Activated effector memory CD4-positive, alpha-beta T cell treated with Interleukin-2 at 50 U/mL for 16 hours (primary cell): Measurements from ENCODE around the gene LRRC52.
"Not testable (repeated sequence)": the region's sequence is repeated elsewhere in the genome, so short reads cannot be mapped to it uniquely, and the experiment has no call there.

Experiments
- DNase-seq: peaks from one replicate; pipeline ENCODE4 v3.0.0-alpha.2; 2020

Gene LRRC52

DNA sequence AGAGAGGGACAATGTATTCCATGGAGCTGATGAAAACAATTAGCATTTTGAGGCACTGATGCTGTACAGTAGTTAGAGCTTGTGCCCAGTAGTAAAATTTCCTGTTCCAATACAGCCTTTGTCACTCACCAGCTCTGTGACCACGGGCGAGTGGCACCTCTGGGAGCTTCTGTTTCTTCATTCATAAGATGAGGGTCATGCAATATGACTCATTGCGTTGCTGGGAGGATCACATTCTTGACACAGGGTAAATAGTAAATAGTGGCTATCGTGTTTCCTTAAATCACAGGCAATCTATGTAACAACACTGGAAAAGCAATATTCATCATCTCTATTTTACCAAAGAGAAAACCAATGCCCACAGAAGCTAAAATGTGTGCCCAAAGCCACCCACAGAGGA is 4.5 kb upstream of the LRRC52 start:
- no peak for DNase-seq

DNA sequence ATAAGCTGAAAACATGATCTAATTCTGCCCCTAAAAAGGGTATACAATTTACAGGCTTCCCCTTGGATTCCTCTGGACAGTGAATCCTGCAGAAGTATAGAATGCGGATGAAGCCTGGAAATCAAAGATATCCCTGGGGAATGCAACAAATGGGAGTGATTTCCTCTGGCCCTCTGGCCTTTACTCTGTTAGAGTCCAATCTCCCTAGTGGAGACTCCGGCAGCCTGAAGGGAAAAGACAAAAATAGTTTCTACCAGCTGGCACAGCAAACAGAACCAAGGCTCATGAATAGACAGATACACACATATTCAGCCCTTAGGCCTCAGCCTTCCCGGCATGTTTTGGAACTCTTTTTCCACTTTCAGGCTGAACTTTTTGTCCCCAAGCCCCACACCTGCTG is 3.9 kb upstream of the LRRC52 start:
- DNase-seq = no peak

DNA sequence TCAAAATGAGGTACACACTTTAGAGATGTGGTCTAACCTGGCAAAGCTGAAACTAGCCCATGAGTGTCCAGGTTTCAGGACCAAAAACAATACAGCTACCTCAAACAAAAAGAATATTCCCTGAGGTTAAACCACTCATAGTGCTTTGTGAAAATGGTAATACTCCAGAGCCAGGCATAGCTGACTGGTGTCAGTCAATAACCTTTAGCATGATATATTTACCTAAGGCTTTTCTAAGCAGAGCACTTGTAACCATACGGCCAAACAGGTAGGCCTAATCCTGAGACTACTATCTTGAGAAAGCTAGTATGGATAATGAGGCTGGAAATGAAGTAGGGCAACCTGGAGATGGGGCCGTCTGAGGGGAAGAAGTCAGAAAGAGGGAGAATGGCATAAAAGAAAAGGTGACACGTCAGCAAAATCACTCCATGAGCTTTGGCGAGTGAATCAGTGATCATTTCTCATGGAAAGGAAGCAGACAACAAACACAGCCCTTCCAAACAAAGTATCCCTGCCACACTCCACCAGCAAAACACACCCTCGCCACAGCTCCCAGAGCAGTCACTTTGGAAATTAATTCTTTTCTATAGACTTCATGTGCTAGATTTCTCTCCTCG is 1.7 kb upstream of the LRRC52 start:
- no peak for DNase-seq

DNA sequence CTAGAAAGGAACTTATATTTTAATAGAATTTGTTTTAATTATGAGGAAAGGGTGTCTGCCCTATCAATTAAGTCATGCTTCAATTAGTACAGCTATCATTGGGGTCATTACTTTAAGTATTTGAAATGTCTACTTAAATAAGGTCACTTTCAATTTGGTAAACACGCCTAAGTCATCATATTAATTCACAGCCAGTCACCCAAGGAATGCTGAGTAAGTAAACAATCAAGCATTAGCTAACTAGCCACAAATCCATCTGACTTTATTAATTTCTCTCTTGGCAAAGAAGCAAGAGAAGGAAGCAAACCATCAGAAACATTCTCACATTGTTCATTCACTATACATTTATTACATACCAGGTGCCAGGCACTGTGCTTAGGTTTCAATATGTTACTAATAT is 1.2 kb upstream of the LRRC52 start:
- DNase-seq = no peak

DNA sequence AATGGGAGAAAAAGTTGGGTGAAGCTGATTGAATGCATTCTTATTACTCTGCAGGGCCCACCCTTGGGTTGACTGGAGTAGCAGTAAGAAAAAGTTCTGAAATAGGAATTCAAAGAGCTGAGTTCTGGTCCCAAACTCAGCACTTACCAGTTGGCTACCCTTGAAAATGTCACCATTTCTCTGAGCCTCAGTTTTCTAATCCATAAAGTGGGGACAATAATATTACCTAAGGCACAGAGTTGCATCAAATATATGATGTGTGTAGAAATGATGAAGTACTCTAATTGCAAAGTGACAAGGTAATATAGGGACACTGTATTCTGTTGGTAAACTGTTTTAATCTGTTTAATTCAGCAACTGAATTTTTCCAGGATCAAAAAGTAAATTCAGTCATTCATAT is 1.2 kb downstream of the LRRC52 start:
- DNase-seq = no peak

DNA sequence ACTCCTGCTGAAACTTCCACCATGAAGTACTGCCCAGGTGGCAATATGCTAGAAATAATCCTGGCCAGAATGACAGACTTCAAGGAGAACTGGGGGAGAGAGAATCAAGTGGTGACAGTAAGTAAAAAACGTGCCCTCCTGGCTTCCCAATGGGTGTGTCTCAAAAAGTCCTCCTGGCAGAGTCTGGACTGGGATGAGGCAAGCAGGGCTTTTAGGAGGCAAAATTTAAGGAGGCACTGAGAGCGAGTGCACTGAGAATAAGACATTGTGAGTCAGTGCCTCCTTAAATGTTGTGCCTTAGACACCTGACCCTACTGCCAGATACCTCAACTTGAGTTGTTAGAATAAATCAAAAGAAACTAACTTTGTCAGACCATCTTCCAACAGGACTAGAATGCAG is 2.2 kb downstream of the LRRC52 start:
- DNase-seq = no peak

DNA sequence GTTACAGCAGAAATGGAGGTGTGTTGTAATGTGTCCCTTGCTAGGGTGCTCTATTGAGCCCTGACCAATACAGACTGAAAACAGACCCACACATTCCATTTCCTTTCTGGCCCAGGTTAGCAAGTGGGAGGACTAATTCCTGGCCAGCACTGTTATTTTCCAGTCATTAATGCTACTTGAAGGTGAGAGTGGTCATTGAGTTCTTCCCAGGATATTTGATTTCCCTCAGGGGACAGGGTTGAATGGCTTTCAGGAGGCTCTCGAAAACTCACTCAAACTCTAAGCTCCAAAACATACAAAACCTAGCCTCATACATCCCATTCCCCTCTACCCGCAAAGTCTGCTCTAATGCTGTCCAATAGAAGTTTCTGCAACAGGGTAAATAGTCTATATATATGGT is 6.2 kb downstream of the LRRC52 start:
- DNase-seq = no peak

DNA sequence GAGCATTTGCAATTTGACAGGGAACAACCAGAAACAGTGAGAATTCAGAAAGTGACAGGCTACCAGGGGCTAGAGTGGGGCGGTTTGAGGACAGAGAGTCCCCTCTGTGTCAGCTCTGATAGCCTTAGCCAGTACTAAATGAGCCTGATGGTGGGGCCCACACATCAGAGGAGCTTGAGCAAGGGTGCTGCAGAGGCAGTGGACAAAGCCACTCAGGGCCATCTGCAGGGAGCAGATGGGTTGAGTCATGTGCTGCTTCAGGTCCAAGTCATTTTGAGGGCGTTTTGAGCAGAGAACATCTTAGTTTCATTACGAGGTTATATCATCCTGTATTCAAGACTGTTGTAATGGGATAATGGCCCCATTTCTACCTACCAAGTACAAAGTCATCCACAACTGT is 7.7 kb downstream of the LRRC52 start:
- no peak for DNase-seq

DNA sequence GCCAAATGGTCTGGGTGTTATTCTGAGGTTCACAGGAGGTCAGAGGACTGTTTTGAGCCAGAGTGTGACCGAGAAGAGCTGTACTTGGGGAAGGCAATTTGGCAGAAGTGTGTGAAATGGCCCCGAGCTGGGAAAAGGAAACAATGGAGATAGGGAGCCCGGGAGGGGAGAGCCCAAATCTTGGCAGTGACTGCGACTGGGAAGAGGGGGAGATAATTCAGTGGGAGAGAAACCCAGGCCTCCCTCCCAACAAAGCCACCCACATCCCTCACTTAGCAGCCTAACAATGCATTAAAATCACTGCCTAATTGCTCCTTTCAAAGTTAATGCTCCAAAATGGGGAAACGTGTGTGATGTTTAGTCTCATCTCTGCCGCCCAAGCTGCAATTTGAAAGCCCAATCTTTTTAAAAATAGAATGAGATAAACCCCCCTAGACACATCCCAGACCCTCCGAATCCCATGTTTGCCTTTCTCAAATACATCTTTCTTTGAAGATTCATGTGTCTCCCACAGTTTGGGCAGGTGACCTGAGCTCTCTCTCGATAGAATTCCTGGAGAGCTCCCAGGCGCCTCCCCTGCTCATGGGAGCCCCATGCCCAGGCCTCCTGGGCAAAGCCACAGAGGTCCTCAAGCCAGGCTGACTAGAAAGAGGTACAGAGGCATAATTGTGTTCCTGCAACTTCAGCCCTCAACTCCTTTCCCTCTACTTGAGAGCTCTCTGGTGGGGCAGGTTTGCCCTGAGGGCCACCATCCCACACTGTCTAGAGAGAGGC is 17.3 kb downstream of the LRRC52 start:
- DNase-seq = no peak

DNA sequence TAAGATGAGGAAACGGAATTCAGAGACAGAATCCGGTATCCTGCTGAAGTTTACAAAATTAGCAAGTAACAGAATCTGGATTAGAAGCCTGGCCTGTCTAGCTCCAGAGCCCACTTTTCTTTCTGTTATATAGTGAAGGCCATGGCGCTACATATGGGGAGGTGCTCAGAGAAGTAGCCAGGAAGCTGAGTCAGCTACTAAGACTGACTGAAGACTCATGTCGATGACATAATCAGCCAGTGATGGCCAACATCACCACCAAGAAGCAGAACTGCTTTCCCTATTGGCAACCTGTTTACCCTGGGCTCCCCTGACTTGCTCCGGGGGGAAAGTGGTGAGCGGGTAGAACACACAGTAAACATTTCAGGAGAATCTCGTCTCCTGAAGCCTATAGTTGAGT is 18.8 kb downstream of the LRRC52 start:
- DNase-seq = no peak

DNA sequence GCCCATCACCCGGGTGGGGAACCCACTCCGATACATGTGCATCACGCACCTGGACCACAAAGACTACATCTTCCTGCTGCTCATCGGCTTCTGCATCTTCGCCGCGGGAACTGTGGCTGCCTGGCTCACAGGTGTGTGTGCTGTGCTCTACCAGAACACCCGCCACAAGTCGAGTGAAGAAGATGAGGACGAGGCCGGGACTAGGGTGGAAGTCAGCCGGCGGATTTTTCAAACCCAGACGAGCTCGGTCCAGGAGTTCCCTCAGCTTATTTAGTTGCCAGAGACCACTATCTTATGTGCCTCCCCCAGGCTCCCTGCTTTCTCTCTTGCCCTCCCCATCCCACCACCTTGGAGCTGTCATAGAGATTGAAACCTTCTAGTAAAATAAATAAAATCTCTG is 19.8 kb downstream of the LRRC52 start:
- no peak for DNase-seq

DNA sequence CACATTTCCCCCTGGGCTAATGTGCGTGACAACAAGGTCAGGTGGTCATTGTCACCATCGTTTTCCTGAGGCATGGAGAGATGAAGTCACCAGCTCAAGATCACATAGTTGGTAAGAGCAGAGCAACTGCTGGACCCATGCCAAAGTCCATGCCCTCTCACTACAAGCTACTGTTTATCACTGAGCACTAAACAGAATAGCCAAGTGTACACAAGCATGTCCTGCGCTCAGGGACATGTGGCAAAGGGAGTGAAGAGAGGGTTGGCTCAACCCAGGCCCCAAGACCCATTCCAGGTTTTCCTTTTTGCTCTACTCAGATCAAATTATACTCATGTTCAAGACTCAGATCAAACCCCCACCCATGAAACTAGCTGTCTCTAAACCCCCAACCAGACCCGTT is 20.8 kb downstream of the LRRC52 start:
- no peak for DNase-seq

DNA sequence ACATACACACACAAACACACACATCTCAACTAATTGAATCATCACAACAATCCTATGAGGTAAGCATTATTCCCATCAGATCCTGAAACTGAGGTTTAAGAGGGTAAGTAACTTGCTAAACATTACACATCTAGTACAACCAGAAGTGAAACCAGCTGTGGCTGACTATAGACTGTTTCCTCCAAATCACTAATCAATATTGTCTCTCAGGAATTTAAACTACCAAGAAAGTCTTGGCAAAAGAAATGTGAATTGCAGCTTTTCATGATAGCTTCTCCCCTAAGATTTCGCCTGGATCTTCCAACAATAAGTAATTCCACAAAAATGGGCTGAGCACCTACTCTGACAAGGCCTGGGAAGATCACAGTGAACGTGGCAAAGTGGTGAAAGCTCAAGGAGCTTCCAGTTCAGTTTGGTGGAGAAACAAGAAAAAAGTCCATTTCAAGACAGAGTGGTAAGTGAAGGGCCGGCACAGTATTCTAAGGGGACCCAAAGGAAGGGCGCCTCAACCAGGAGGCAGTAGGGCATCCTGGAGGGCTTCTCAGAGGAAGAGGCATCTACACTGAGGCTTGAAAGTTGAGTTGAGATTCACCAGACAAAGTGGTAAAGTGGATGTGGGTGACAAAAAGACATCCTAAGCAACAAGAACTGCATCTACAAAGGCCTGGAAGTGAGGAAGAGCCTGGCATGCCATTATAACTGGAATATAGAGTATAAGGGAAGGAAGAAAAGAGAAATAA is 22.1 kb downstream of the LRRC52 start:
- no peak for DNase-seq

DNA sequence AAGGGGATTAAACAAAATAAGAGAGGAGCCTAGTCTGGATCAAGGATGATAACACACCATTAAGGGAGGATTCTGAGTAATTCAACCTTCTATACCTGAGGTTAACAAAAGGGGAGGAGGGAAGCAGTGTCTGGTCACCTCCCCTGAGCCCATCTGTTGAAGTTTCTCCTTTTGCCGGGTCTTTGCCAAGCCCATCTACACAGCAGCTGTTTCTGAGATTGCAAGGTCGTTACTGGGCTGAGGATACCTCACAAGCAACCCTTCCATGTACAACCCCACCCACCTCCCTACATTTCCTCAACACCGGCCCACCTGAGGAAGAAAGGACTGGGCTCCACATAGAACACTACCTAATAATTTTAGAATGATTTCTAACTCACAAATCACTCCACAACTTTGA is 26.3 kb downstream of the LRRC52 start:
- no peak for DNase-seq

DNA sequence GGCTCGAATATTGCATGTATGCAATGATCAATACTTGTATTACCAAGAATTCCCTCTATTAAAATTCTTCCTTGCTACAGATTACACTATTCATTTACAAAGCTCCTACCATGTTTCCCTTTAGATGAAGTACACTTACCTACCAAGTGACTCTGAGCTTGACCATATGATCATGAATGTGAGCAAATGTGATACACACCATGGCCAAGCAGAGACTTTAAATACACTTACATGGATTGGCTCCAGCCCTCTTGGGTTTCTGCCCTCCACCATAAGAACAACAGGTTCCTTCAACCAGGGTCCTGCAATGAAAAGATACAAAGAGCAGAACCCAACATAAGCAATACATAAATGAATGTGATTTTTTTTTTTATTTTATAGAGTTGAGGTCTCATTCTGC is 30.0 kb downstream of the LRRC52 start:
- DNase-seq = no peak

DNA sequence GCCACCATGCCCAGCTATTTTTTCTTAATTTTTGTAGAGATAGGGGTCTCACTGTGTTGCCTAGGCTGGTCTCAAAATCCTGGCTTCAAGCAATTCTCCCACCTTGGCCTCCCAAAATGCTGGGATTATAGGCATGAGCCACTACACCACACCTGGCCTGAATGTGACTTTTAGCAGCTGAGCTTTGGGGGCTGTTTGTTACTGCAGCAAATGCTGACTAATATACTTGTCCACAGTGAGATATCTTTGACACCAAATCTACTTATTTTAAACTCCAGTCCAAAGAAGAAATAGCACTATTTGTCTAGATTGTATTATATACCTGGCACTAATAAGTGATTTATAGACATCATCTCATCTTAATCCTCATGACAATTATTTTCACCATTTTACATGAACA is 30.5 kb downstream of the LRRC52 start:
- no peak for DNase-seq

DNA sequence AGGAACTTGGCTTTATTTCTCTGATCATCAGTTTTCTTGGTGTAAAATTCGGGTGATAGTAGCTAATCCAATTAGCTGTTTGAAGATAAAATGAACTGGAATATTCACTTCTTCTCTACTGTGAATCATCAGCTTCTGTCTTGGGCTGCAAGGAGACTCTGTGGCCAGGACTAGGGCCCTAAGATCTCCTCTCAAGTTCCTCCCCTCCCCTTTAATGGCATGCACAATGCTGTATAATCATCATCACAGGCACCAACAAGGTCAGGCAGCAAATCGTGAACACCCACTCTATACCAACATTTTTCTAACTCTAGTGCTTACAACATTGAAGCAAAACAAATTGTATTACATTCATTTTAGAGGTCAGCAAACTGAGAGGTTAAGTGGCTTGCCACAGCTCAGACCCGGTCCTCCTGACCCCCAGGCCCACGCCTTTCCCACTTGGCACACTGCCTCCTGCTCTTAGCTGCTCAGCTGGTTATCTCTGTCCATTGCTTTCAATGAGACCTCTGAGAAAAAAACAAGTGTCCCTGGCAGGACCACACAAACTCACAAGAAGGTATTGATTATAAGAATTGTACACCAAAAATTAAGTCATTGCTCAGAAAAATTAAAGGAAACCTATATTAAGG is 31.8 kb downstream of the LRRC52 start:
- DNase-seq = no peak

DNA sequence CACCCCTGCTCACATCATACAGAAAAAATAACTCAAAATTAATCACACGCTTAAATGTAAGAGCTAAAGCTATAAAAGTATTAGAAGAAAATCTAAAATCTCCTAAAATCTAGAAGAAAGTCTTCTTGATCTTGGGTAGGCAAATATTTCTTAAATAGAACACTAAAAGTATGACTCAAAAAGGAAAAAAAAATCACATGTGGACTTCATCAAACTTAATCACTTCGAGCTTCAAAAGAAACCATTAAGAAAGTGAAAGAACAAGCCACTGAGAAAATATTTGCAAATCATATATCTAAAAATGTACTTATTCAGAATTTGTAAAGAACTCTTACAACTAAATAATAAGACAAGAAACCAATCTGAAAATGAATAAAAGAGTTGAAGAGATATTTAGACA is 32.7 kb downstream of the LRRC52 start:
- DNase-seq = no peak

DNA sequence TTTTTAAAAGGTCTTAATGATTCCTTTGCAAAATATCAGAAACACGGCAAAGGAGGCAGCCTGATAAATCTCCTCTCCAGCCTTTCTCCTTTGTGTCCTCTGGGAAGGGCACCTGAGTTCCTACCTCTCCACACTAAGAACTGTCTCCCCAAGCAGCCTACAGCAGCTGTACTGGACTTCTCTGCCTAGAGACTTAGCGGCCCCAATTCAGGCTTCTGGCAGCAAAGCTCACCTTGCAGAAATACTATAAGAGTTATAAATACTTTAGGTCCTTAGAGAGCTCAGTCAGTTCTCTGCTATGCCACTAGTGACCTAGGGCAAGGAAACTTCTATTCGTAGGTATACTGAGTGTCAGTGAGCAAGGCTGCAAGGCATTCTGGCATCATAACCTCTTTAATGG is 33.9 kb downstream of the LRRC52 start:
- DNase-seq = no peak

DNA sequence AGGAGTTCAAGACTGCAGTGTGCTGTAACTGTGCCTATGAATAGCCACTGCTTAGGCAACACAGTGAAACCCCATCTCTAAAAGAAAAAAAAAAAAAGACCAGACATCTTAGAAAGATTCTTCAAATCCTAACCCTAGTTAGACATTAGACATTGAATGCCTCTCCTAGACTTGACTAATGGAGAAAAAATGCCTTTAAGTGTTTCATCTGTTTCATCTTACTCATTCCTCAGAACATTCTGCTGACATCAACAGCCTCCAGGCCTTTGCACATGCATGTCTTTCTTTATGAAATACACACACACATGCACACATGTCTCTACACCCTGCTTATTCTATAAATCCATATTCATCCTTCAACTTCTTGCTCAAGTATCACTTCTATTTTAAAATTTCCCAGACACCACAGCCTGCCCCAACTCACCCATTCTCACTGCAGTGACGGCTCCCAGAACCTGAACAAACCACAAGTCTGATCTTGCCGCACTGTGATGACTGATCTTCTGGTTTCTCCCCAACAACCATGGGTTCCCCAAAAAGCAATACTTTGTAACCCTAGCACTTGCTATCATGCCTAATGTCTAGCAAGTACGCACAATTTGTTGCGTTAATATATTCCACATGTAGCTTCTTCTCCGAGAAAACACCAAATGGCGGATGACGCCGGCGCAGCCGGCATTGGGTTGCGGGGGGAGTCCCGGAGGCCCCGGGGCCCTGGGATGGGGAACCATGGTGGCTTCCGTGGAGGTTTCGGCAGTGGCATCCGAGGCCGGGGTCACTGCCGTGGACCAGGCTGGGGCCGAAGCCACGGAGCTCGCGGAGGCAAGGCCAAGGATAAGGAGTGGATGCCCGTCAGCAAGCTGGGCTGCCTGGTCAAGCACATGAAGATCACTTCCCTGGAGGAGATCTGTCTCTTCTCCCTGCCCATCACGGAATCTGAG is 37.4 kb downstream of the LRRC52 start:
- no peak for DNase-seq

DNA sequence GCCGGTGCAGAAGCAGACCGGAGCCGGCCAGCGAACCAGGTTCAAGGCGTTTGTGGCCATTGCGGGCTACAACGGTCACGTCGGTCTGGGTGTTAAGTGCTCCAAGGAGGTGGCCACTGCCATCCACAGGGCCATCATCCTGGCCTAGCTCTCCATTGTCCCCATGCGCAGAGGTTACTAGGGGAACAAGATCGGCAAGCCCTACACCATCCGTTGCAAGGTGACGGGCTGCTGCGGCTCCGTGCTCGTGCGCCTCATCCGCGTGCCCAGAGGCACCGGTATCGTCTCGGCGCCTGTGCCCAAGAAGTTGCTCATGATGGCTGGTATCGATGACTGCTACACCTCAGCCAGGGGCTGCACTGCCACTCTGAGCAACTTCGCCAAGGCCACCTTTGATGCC is 38.1 kb downstream of the LRRC52 start:
- DNase-seq = no peak

DNA sequence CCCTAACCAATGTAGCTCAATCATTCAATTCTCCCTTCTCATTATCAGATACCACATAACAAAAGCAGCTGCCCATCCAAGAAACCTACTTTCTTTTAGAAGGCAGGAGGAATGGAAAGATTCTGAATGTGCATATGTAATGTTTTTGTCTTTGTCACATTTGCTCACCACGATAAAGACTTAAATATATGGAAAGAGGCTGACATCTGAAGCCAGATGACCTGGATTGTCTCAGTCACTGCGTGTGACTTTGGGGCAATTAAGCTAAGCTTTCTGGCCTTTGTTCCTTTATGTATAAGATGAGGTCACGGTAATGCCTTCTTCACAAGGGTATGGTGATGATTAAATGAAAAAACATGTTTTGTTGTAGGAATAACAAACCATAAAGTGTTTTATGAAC is 42.6 kb downstream of the LRRC52 start:
- no peak for DNase-seq

DNA sequence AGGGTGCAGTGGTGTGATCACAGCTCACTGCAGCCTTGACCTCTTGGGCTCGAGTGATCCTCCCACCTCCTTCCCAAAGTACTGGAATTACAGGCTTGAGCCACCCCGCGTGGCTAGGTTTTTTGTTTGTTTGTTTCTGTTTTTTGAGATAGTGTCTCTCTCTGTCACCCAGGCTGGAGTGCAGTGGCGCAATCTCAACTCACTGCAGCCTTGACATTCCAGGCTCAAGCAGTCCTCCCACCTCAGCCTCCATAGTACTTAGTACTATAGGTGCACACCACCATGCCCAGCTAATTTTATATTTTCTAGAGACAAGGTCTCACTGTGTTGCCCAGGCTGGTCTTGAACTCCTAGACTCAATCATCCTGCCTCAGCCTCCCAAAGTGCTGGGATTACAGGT is 47.6 kb downstream of the LRRC52 start:
- DNase-seq = not testable (repeated sequence)
